Keratinocyte (primary cell): ENCODE data around the gene LMBR1L. TPM values are rescaled to one million over a fixed set of nuclear protein-coding genes. Genes with fewer than 3 reads are reported as not detected.

Source experiments
- DNase-seq: peaks from one replicate; pipeline ENCODE4 v3.0.0-alpha.2; 2011; ENCODE audit warnings: low read depth, missing footprints, low spot score
- FAIRE-seq: peaks from 2 replicates; lab custom pipeline; 2011; peaks lifted over from hg19 to GRCh38; lab: Jason Lieb, UNC
- H2AFZ ChIP-seq: 2 replicates; pipeline ENCODE4 v1.6.0; 2012; ENCODE audit warnings: low read length, control low read depth, inconsistent platforms; ENCODE audit not compliant: control insufficient read depth
- H3K27ac ChIP-seq: 2 replicates; pipeline ENCODE4 v1.5.1; 2011; ENCODE audit warnings: low read length; ENCODE audit not compliant: control insufficient read depth, insufficient read depth
- H3K27me3 ChIP-seq: 3 replicates; pipeline ENCODE4 v1.6.0; 2011; ENCODE audit warnings: low read length; ENCODE audit not compliant: control insufficient read depth, insufficient read depth; ENCODE audit errors: extremely low read depth
- H3K36me3 ChIP-seq, 2 experiments: 2 replicates in 1 of 2; 3 replicates in 1 of 2; pipeline ENCODE4 v1.5.1; 2011; ENCODE audit warnings: low read length in 2 of 2, mild to moderate bottlenecking in 1 of 2; ENCODE audit not compliant: control insufficient read depth in 2 of 2, insufficient read depth in 2 of 2; ENCODE audit errors: extremely low read depth in 1 of 2
- H3K4me1 ChIP-seq: 3 replicates; pipeline ENCODE4 v1.5.1; 2011; ENCODE audit warnings: low read length; ENCODE audit not compliant: control insufficient read depth, insufficient read depth; ENCODE audit errors: extremely low read depth
- H3K4me2 ChIP-seq: 3 replicates; pipeline ENCODE4 v1.6.0; 2011; ENCODE audit warnings: low read depth, low read length; ENCODE audit not compliant: control insufficient read depth, insufficient read depth; ENCODE audit errors: extremely low read depth
- H3K4me3 ChIP-seq, 3 experiments: fragments of 200-600 bp in 1 of 3; sonication (generic) in 1 of 3; 2 replicates in 2 of 3; 3 replicates in 1 of 3; pipeline ENCODE4 v1.5.1; 2011 to 2016; ENCODE audit warnings: low read length in 3 of 3, mild to moderate bottlenecking in 3 of 3, control low read depth in 2 of 3, inconsistent platforms in 1 of 3, low read depth in 1 of 3, mixed read lengths in 1 of 3, mixed run types in 1 of 3, moderate library complexity in 1 of 3; ENCODE audit not compliant: control insufficient read depth in 2 of 3, insufficient read depth in 2 of 3; ENCODE audit errors: extremely low read depth in 1 of 3
- H3K79me2 ChIP-seq: 2 replicates; pipeline ENCODE4 v1.6.0; 2012; ENCODE audit warnings: low read length; ENCODE audit not compliant: control insufficient read depth, insufficient read depth
- H3K9ac ChIP-seq: 3 replicates; pipeline ENCODE4 v1.6.0; 2011; ENCODE audit warnings: low read length; ENCODE audit not compliant: control insufficient read depth, insufficient read depth; ENCODE audit errors: extremely low read depth
- H3K9me1 ChIP-seq: 3 replicates; pipeline ENCODE4 v1.6.0; 2011; ENCODE audit warnings: low read length; ENCODE audit not compliant: control insufficient read depth, insufficient read depth; ENCODE audit errors: extremely low read depth
- H3K9me3 ChIP-seq: 2 replicates; pipeline ENCODE4 v1.5.1; 2012; ENCODE audit warnings: low read depth, low read length; ENCODE audit not compliant: control insufficient read depth
- H4K20me1 ChIP-seq: 3 replicates; pipeline ENCODE4 v1.6.0; 2011; ENCODE audit warnings: low read length; ENCODE audit not compliant: control insufficient read depth, insufficient read depth; ENCODE audit errors: extremely low read depth
- CTCF ChIP-seq, 3 experiments: IDR thresholded peaks in 1 of 3; conservative IDR thresholded peaks in 1 of 3; optimal IDR thresholded peaks in 1 of 3; 2 replicates in 2 of 3; 3 replicates in 1 of 3; pipeline versions ENCODE3 to v1.5.1; 2011; ENCODE audit warnings: low read length in 3 of 3, mild to moderate bottlenecking in 3 of 3, moderate library complexity in 2 of 3, control low read depth in 1 of 3, inconsistent platforms in 1 of 3; ENCODE audit not compliant: insufficient read depth in 2 of 3; ENCODE audit errors: extremely low read depth in 1 of 3
- EZH2 ChIP-seq: IDR thresholded peaks from one replicate; pipeline ENCODE4 v1.6.1; 2012; ENCODE audit warnings: inconsistent platforms, mild to moderate bottlenecking, low read length, moderate library complexity
- dilution Hi-C: fragments of 300-500 bp; cut with MboI; formaldehyde crosslinking; loops from one replicate; pipeline ENCODE4 v1.7.0; 2020; ENCODE audit warnings: low sequenced_read_pairs; ENCODE audit not compliant: extremely low pct_ligation_motif_present
- polyA plus RNA-seq, 5 experiments: library from polyadenylated mRNA; depleted of rRNA in 3 of 5; stranded (reverse) in 3 of 5; stranded (forward) in 1 of 5; unstranded in 1 of 5; fragments of >200 nt; gene quantifications; 1 replicate in 1 of 5; 2 replicates in 3 of 5; 3 replicates in 1 of 5; pipeline versions ENCODE4 v1.2.1 to v1.2.3, GENCODE V29; 2011 to 2012; ENCODE audit warnings: missing spikeins in 2 of 5, low read depth in 1 of 5, low replicate concordance in 1 of 5

The LMBR1L gene
- polyA plus RNA-seq, 1 donor (not counting 4 experiments of a cell fraction or from before 2014, with no cell fraction given): 30.1 TPM

DNA sequence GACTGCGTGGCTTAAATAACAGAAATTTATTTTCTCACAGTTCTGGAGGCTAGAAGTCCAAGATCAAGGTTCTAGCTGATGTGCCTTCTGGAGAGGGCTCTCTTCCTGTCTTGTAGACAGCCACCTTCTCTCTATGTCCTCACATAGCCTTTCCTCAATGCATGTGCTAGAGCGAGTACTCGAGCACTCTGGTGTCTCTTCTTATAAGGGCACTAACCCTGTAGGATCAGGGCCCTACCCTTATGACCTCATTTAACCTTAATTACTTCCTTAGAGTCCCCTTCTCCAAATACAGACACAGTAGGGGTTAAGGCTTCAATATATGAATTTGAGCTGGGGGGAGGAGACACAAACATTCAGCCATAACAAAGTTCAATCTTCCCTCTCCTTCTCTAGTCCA, 26.2 kb downstream of the LMBR1L start:
- dilution Hi-C loops: no loop called here
- Histone ChIP-seq H3K27me3 (peaks cover 12% of the 10 kb centered on the region), H3K9ac (no peak overlapping the region), H3K9me3 (no peaks in the 10 kb centered on the region), H3K27ac (no peak overlapping the region), H3K4me3 (no peak overlapping the region), H2AFZ (no peak overlapping the region), H3K4me2 (no peak overlapping the region), H3K79me2 (no peaks in the 10 kb centered on the region), H4K20me1 (no peaks in the 10 kb centered on the region), H3K4me1 (no peaks in the 10 kb centered on the region), H3K36me3 (no peaks in the 10 kb centered on the region), H3K9me1 (no peaks in the 10 kb centered on the region)
- DNase-seq: no peak
- TF ChIP-seq EZH2 (no peak), CTCF (optimal IDR thresholded peaks at IDR 0.05 in 1 of 3, IDR thresholded peaks at IDR 0.05 in 1 of 3, conservative IDR thresholded peaks at IDR 0.05 in 1 of 3; ENCODE audit: extremely low read depth in 1 of 3, insufficient read depth in 2 of 3, low read length in 3 of 3) (no peak)
- FAIRE-seq: no peak

GRCh38 chr12:49079793-49080192, 30.9 kb downstream of the LMBR1L start:
- Histone ChIP-seq H2AFZ (no peak overlapping the region), H3K79me2 (no peaks in the 10 kb centered on the region), H3K27ac (no peak overlapping the region), H3K36me3 (no peaks in the 10 kb centered on the region), H3K27me3 (no peaks in the 10 kb centered on the region), H3K4me3 (no peak overlapping the region), H3K4me1 (no peaks in the 10 kb centered on the region), H4K20me1 (no peaks in the 10 kb centered on the region), H3K4me2 (no peak overlapping the region), H3K9me1 (no peaks in the 10 kb centered on the region), H3K9ac (no peak overlapping the region), H3K9me3 (no peaks in the 10 kb centered on the region)
- FAIRE-seq: no peak
- DNase-seq: no peak
- no peak for TF ChIP-seq CTCF (optimal IDR thresholded peaks at IDR 0.05 in 1 of 3, IDR thresholded peaks at IDR 0.05 in 1 of 3, conservative IDR thresholded peaks at IDR 0.05 in 1 of 3; ENCODE audit: extremely low read depth in 1 of 3, insufficient read depth in 2 of 3, low read length in 3 of 3)
- TF ChIP-seq EZH2: no peak
- dilution Hi-C loops: no loop called here
